Neuronal stem cell (in vitro differentiated cells): ENCODE results near the gene PTH1R.

ENCODE experiments used
- DNase-seq: peaks from one replicate; pipeline ENCODE4 v3.0.0-alpha.2; 2013; ENCODE audit warnings: low spot score
- H2AFZ ChIP-seq: one replicate; pipeline ENCODE4 v1.6.1; 2013; ENCODE audit warnings: mild to moderate bottlenecking, low read length, inconsistent platforms
- H2AK5ac ChIP-seq: 2 replicates; pipeline ENCODE4 v1.6.1; 2013; ENCODE audit warnings: low read depth, mild to moderate bottlenecking, inconsistent platforms, low read length, moderate library complexity, mixed read lengths
- H2BK120ac ChIP-seq: 2 replicates; pipeline ENCODE4 v1.6.1; 2013; ENCODE audit warnings: low read depth, mild to moderate bottlenecking, inconsistent platforms, low read length, moderate library complexity, mixed read lengths
- H2BK12ac ChIP-seq: one replicate; pipeline ENCODE4 v1.6.1; 2013; ENCODE audit warnings: low read length, inconsistent platforms
- H2BK15ac ChIP-seq: 2 replicates; pipeline ENCODE4 v1.6.1; 2013; ENCODE audit warnings: mild to moderate bottlenecking, low read length, inconsistent platforms, mixed read lengths
- H2BK5ac ChIP-seq: one replicate; pipeline ENCODE4 v1.6.1; 2013; ENCODE audit warnings: inconsistent platforms, mild to moderate bottlenecking, low read length, moderate library complexity
- H3K14ac ChIP-seq: one replicate; pipeline ENCODE4 v1.6.1; 2013; ENCODE audit warnings: low read length, inconsistent platforms
- H3K18ac ChIP-seq: 2 replicates; pipeline ENCODE4 v1.6.1; 2013; ENCODE audit warnings: low read length, inconsistent platforms
- H3K23ac ChIP-seq: 2 replicates; pipeline ENCODE4 v1.6.1; 2013; ENCODE audit warnings: low read depth, mild to moderate bottlenecking, mixed read lengths, low read length, inconsistent platforms; ENCODE audit not compliant: poor library complexity
- H3K27ac ChIP-seq: replicated peaks from 3 replicates; pipeline ENCODE4 v1.5.1; 2013; ENCODE audit warnings: low read length, inconsistent platforms
- H3K27me3 ChIP-seq, 3 experiments: 2 replicates each; pipeline ENCODE4 v1.6.1; 2013; ENCODE audit warnings: low read length in 3 of 3, mild to moderate bottlenecking in 2 of 3, inconsistent platforms in 1 of 3, low read depth in 1 of 3, mixed read lengths in 1 of 3, moderate library complexity in 1 of 3; ENCODE audit not compliant: control insufficient read depth in 3 of 3, insufficient read depth in 3 of 3
- H3K36me3 ChIP-seq, 2 donors: replicated peaks in 1 of 2; 2 replicates each; pipeline ENCODE4 v1.6.1; 2013; ENCODE audit warnings: low read length in 2 of 2; ENCODE audit not compliant: control insufficient read depth in 2 of 2, insufficient read depth in 2 of 2
- H3K4ac ChIP-seq: 2 replicates; pipeline ENCODE4 v1.6.1; 2013; ENCODE audit warnings: inconsistent platforms, mild to moderate bottlenecking, low read length, moderate library complexity
- H3K4me1 ChIP-seq, 2 donors: 1 replicate in 1 of 2; 2 replicates in 1 of 2; pipeline ENCODE4 v1.6.1; 2013; ENCODE audit warnings: low read length in 2 of 2, low read depth in 1 of 2; ENCODE audit not compliant: control insufficient read depth in 2 of 2, insufficient read depth in 1 of 2
- H3K4me2 ChIP-seq: one replicate; pipeline ENCODE4 v1.6.1; 2013; ENCODE audit warnings: mild to moderate bottlenecking, low read length, inconsistent platforms; ENCODE audit not compliant: insufficient read depth, poor library complexity, severe bottlenecking
- H3K4me3 ChIP-seq, 2 donors: 2 replicates each; pipeline ENCODE4 v1.5.1; 2013; ENCODE audit warnings: low read length in 2 of 2, mild to moderate bottlenecking in 2 of 2, inconsistent platforms in 1 of 2, moderate library complexity in 1 of 2
- H3K79me1 ChIP-seq: one replicate; pipeline ENCODE4 v1.6.1; 2013; ENCODE audit warnings: low read depth, mild to moderate bottlenecking, inconsistent platforms, low read length, moderate library complexity
- H3K9ac ChIP-seq: one replicate; pipeline ENCODE4 v1.6.1; 2013; ENCODE audit warnings: mild to moderate bottlenecking, low read depth, low read length, inconsistent platforms; ENCODE audit not compliant: poor library complexity
- H3K9me3 ChIP-seq, 2 donors: replicated peaks in 1 of 2; 2 replicates each; pipeline versions ENCODE3 to v1.6.1; 2013; ENCODE audit warnings: low read length in 2 of 2, mild to moderate bottlenecking in 2 of 2, inconsistent platforms in 1 of 2, low read depth in 1 of 2, mixed read lengths in 1 of 2, moderate library complexity in 1 of 2; ENCODE audit not compliant: control insufficient read depth in 2 of 2, insufficient read depth in 1 of 2
- H4K8ac ChIP-seq: one replicate; pipeline ENCODE4 v1.6.1; 2013; ENCODE audit warnings: low read depth, mild to moderate bottlenecking, inconsistent platforms, low read length, moderate library complexity
- H4K91ac ChIP-seq: one replicate; pipeline ENCODE4 v1.6.1; 2013; ENCODE audit warnings: low read length, low read depth, mild to moderate bottlenecking, inconsistent platforms; ENCODE audit not compliant: poor library complexity
- WGBS, 2 donors: extraction: QIAGEN DNeasy Blood & Tissue Kit; methylation state at CpG; one replicate each; pipeline ENCODE4 v1.1.7; 2013; ENCODE audit warnings: missing lambda C conversion rate in 2 of 2, mixed read lengths in 1 of 2; ENCODE audit not compliant: insufficient read length in 2 of 2, insufficient replicate concordance in 1 of 2; ENCODE audit errors: extremely low coverage in 2 of 2; 5-methylcytosine and 5-hydroxymethylcytosine counted together

Gene PTH1R

DNA sequence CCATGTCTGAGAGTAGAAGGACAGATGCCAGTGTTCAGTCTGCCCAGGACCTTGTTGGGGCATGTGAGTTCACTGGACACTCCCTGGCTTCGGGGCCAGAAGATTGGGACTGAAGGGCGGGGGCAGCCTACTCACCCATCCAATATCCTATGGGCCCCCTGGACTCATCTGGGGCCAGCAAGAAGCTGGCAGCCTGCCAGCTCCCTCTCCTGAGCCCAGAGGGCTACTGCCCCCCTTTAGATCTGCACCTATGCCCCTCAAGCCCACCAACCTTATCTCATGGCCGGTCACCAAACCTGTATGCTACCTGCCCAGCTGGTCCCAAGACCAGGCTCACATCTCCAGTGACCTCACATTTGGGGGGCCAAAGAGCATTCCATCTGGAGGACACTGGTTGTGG, 8.1 kb downstream of the PTH1R start:
- H3K27ac ChIP-seq = no peak overlapping the region
- DNase-seq = no peak
- H2BK12ac ChIP-seq = no peak overlapping the region
- H3K18ac ChIP-seq = no peak overlapping the region
- no peak overlapping the region for H3K4me3 ChIP-seq
- no peak overlapping the region for H3K14ac ChIP-seq
- H3K9me3 ChIP-seq = peaks cover 0 to 6% of the 10 kb centered on the region in 2 donors
- no peak overlapping the region for H2BK120ac ChIP-seq
- no peak overlapping the region for H2BK15ac ChIP-seq
- no peak overlapping the region for H3K9ac ChIP-seq
- no peaks in the 10 kb centered on the region for H3K79me1 ChIP-seq
- no peak overlapping the region for H3K23ac ChIP-seq
- H3K4me2 ChIP-seq = no peak overlapping the region
- H2AK5ac ChIP-seq = no peak overlapping the region
- H3K4me1 ChIP-seq = peaks cover 8 to 9% of the 10 kb centered on the region in 2 donors
- no peaks in the 10 kb centered on the region for H3K36me3 ChIP-seq
- H3K27me3 ChIP-seq = peaks cover 17 to 89% (median 54%) of the 10 kb centered on the region in 3 experiments
- H4K8ac ChIP-seq = no peak overlapping the region
- H2AFZ ChIP-seq = no peak overlapping the region
- no peak overlapping the region for H3K4ac ChIP-seq
- no CpG with 5 or more reads among the region's 3 CpGs for WGBS, 2 donors
- no peak overlapping the region for H2BK5ac ChIP-seq
- no peak overlapping the region for H4K91ac ChIP-seq

DNA sequence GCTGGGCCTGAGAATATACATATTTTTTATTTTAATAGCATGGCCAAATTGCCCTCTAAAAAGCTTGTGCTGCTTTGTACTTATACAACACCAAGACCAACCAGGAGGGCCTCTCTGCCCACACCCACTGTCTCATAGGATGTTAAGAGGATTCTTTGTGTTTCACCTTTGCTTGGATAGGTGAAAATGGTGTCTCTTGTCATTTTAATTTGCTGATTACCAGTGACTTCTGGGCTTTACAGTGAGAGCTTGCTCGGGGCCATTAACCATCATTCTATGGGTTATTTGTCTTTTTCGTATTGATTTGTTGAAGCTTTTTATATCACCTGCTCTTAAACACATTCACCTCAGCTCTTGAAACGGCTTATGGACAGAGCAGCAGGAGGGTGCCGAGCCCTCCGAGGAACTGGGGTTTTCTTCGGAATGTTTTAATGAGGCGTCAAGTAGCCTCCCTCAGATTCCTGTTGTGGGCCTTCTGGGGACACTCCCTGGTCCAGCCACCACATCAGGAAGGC, 10.5 kb downstream of the PTH1R start:
- no peaks in the 10 kb centered on the region for H3K79me1 ChIP-seq
- DNase-seq = no peak
- H2BK5ac ChIP-seq = no peak overlapping the region
- H3K9me3 ChIP-seq = peaks cover 0 to 3% of the 10 kb centered on the region in 2 donors
- no peak overlapping the region for H2AK5ac ChIP-seq
- no peak overlapping the region for H4K8ac ChIP-seq
- no peak overlapping the region for H2BK120ac ChIP-seq
- H3K36me3 ChIP-seq = no peaks in the 10 kb centered on the region
- no peak overlapping the region for H3K23ac ChIP-seq
- no peak overlapping the region for H3K18ac ChIP-seq
- H4K91ac ChIP-seq = no peak overlapping the region
- no peak overlapping the region for H3K14ac ChIP-seq
- H3K27me3 ChIP-seq = peaks cover 5 to 86% (median 44%) of the 10 kb centered on the region in 3 experiments
- no peak overlapping the region for H3K9ac ChIP-seq
- H3K4me2 ChIP-seq = no peak overlapping the region
- no peak overlapping the region for H2AFZ ChIP-seq
- H2BK12ac ChIP-seq = no peak overlapping the region
- H3K4ac ChIP-seq = no peak overlapping the region
- WGBS, 2 donors = no CpG with 5 or more reads among the region's 7 CpGs
- no peak overlapping the region for H2BK15ac ChIP-seq
- H3K4me1 ChIP-seq = peaks cover 12 to 19% of the 10 kb centered on the region in 2 donors
- H3K4me3 ChIP-seq = no peak overlapping the region
- H3K27ac ChIP-seq = no peak overlapping the region

DNA sequence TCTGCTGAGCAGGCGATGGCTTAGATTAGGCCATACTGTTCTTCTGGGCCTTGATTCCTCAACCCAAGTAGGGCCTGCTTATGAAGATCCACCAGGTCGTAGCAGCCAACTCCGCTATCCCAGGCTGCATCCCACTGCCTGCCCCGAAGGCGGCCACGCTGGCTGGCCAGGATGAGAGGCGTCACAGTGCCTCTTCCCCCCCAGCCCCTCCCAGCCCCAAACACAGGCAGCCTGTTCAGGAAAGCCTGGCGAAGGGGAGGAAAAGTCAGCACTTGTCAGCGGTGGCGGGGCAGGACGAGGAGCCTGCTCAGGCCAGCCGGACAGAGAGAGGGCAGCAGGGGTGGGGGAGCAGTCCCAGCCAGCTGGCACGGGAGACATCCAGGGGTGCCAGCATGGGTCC, 11.2 kb downstream of the PTH1R start:
- Histone ChIP-seq H3K18ac (peak overlapping the region; percentile 77), H2AFZ (no peak overlapping the region), H3K27me3 (peaks cover 3 to 89% (median 40%) of the 10 kb centered on the region in 3 experiments), H2BK15ac (peak overlapping the region; percentile 45), H2BK120ac (peak overlapping the region; percentile 2), H3K14ac (peak overlapping the region; percentile 23), H3K79me1 (no peaks in the 10 kb centered on the region), H2AK5ac (peak overlapping the region; percentile 83), H3K27ac (no peak overlapping the region), H3K36me3 (no peaks in the 10 kb centered on the region), H3K9me3 (peaks cover 0 to 3% of the 10 kb centered on the region in 2 donors), H3K4me2 (no peak overlapping the region), H3K23ac (peak overlapping the region; percentile 23), H4K91ac (no peak overlapping the region), H2BK12ac (no peak overlapping the region), H2BK5ac (no peak overlapping the region), H3K4me1 (peaks cover 9 to 18% of the 10 kb centered on the region in 2 donors), H3K4me3 (no peak overlapping the region), H3K9ac (peak overlapping the region; percentile 10), H4K8ac (no peak overlapping the region), H3K4ac (no peak overlapping the region)
- no CpG with 5 or more reads among the region's 13 CpGs for WGBS, 2 donors
- DNase-seq = no peak

DNA sequence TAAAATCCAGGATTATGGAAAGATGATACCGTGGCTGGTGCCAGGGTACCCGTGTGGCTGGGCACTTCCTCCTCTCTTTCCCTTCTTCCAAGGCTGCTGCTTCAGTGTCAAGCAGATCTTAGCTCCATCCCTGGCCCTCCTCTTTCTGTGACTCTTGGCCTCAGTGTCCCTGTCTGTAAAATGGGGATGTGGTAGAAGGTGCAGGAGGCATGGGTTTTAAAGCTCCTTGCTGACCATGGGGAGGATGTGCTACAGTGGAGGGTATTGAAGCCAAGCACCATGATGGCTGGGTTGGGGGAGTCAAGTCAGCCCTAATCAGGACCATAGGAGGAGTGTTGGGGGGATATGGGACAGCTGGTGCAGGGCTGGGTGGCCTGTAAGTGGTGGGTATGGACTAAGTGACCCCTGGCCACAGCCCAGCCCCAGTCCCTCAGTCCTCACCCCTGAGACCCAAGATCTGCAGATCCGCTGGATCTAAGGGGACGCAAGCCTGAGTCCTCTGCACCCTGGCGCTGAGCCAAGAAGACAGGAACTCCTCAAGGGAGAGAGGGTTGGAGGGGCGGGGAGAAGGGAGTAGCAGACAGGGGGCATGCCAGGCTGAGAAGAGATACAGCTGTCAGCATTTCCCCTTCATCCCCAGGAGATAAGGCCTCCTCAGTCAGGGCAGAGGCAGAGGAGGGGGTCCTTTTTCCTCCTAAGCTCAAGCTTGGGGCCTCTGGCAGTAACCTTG, 12.0 kb downstream of the PTH1R start:
- H3K9me3 ChIP-seq = peaks cover 0 to 3% of the 10 kb centered on the region in 2 donors
- H3K18ac ChIP-seq = peak overlapping the region; percentile 22
- no peak overlapping the region for H3K9ac ChIP-seq
- H2BK12ac ChIP-seq = no peak overlapping the region
- no peak overlapping the region for H3K23ac ChIP-seq
- H2BK15ac ChIP-seq = peak overlapping the region; percentile 10
- no peak overlapping the region for H2AFZ ChIP-seq
- no peak overlapping the region for H3K4me3 ChIP-seq
- peak overlapping the region; percentile 47 for H2AK5ac ChIP-seq
- no peaks in the 10 kb centered on the region for H3K79me1 ChIP-seq
- H3K27ac ChIP-seq = no peak overlapping the region
- WGBS, 2 donors = no CpG with 5 or more reads among the region's 6 CpGs
- no peak overlapping the region for H3K14ac ChIP-seq
- no peak for DNase-seq
- peak overlapping the region; percentile 2 for H2BK120ac ChIP-seq
- no peak overlapping the region for H2BK5ac ChIP-seq
- H3K27me3 ChIP-seq = peaks cover 0 to 85% (median 32%) of the 10 kb centered on the region in 3 experiments
- H3K4me1 ChIP-seq = peaks cover 5 to 12% of the 10 kb centered on the region in 2 donors
- no peak overlapping the region for H3K4ac ChIP-seq
- no peak overlapping the region for H4K91ac ChIP-seq
- no peaks in the 10 kb centered on the region for H3K36me3 ChIP-seq
- no peak overlapping the region for H3K4me2 ChIP-seq
- H4K8ac ChIP-seq = no peak overlapping the region
